Ovary (tissue), 3 donors: Measurements from ENCODE around the gene ZDHHC21.

ENCODE experiments used
- CTCF ChIP-seq, 3 donors: fragments of 450-650 bp in 2 of 3; fragments of 200-600 bp in 1 of 3; IDR thresholded peaks; one replicate each; pipeline versions ENCODE4 v1.5.1 to v1.8.0; 2016 to 2022; ENCODE audit warnings: antibody characterized with exemption in 3 of 3, mild to moderate bottlenecking in 1 of 3
- EP300 ChIP-seq: sonication (generic); formaldehyde crosslinking; IDR thresholded peaks from one replicate; pipeline ENCODE4 v1.6.1; 2017; ENCODE audit warnings: antibody characterized with exemption
- donor health status: DM: no; HTN: no; CAD: no.

GRCh38 chr9:14662060-14662453, 31.2 kb downstream of the ZDHHC21 start:
- TF ChIP-seq CTCF (IDR thresholded peaks at IDR 0.05): no peak
- TF ChIP-seq EP300: no peak
